ENCODE data around the gene C1QA.
"Not testable (repeated sequence)": the region's sequence is repeated elsewhere in the genome, so short reads cannot be mapped to it uniquely, and the experiment has no call there.

C1QA gene

GRCh38 chr1:22641906-22642636, 5.6 kb downstream of the C1QA start:
- peak; percentile 57 for DNase-seq

- no peak for DNase-seq
Measured at GRCh38 chr1:22643381-22643780, 7.0 kb downstream of the C1QA start, which contains the start of gene C1QC. Gene C1QC, plus strand, starts transcription at chr1:22643633. Its CDS starts 391 bp downstream, at chr1:22644024.

- DNase-seq: no peak
Measured at GRCh38 chr1:22643928-22644327, 7.5 kb downstream of the C1QA start.

- DNase-seq: no peak
Measured at GRCh38 chr1:22645931-22646330, 9.5 kb downstream of the C1QA start.

GRCh38 chr1:22646384-22646783, 10.0 kb downstream of the C1QA start:
- peak; percentile 14 for DNase-seq

- no peak for DNase-seq
Measured at GRCh38 chr1:22650089-22650693, 13.8 kb downstream of the C1QA start.

GRCh38 chr1:22651941-22652856, 15.8 kb downstream of the C1QA start:
- DNase-seq: no peak

- DNase-seq: no peak
Measured at GRCh38 chr1:22652881-22653316, 16.5 kb downstream of the C1QA start, which contains the start of gene C1QB. Gene C1QB, plus strand, starts transcription at chr1:22653236. Its CDS starts 6,227 bp downstream, at chr1:22659463.

GRCh38 chr1:22654692-22655091, 18.3 kb downstream of the C1QA start:
- no peak for DNase-seq

- no peak for DNase-seq
Measured at GRCh38 chr1:22658385-22659163, 22.1 kb downstream of the C1QA start.

GRCh38 chr1:22660716-22661241, 24.4 kb downstream of the C1QA start:
- no peak for DNase-seq

GRCh38 chr1:22661880-22662279, 25.5 kb downstream of the C1QA start:
- DNase-seq: no peak

GRCh38 chr1:22662318-22662717, 25.9 kb downstream of the C1QA start:
- DNase-seq: peak; percentile 4

- DNase-seq: no peak
Measured at GRCh38 chr1:22662986-22663408, 26.6 kb downstream of the C1QA start.

GRCh38 chr1:22665752-22666151, 29.3 kb downstream of the C1QA start:
- peak; percentile 14 for DNase-seq

- no peak for DNase-seq
Measured at GRCh38 chr1:22666412-22666811, 30.0 kb downstream of the C1QA start.

GRCh38 chr1:22668840-22669239, 32.4 kb downstream of the C1QA start:
- not testable (repeated sequence) for DNase-seq

GRCh38 chr1:22670352-22670975, 34.0 kb downstream of the C1QA start:
- DNase-seq: no peak

GRCh38 chr1:22671999-22672398, 35.6 kb downstream of the C1QA start:
- no peak for DNase-seq

- peak; percentile 54 for DNase-seq
Measured at GRCh38 chr1:22673486-22674409, 37.3 kb downstream of the C1QA start.

Measured in fibroblast of skin of scalp (primary cell).